HEK293 (cell line): Measurements from ENCODE around the gene KLLN.
"Not testable (repeated sequence)": the region's sequence is repeated elsewhere in the genome, so short reads cannot be mapped to it uniquely, and the experiment has no call there.

Source experiments
- ZBTB20 ChIP-seq: fragments of 450-650 bp; formaldehyde crosslinking; IDR thresholded peaks from 2 replicates; pipeline ENCODE4 v1.5.1; 2016; ENCODE audit warnings: missing biosample characterization, missing genetic modification characterization
- TF ChIP-seq, protein P1 (sequence below): sonication (generic); formaldehyde crosslinking; IDR thresholded peaks from 2 replicates; pipeline ENCODE4 v1.8.1; 2022; ENCODE audit warnings: mild to moderate bottlenecking, moderate library complexity, missing genetic modification reagents

DNA sequence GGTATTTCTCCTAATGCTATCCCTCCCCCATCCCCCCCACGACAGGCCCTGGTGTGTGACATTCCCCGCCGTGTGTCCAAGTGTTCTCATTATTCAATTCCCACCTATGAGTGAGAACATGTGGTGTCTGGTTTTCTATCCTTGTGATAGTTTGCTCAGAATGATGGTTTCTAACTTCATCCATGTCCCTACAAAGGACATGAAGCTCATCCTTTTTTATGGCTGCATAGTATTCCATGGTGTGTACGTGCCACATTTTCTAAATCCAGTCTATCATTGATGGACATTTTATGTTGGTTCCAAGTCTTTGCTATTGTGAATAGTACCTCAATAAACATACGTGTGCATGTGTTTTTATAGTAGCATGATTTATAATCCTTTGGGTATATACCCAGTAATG lies 8.1 kb downstream of the KLLN start:
- TF ChIP-seq, protein P1, sequence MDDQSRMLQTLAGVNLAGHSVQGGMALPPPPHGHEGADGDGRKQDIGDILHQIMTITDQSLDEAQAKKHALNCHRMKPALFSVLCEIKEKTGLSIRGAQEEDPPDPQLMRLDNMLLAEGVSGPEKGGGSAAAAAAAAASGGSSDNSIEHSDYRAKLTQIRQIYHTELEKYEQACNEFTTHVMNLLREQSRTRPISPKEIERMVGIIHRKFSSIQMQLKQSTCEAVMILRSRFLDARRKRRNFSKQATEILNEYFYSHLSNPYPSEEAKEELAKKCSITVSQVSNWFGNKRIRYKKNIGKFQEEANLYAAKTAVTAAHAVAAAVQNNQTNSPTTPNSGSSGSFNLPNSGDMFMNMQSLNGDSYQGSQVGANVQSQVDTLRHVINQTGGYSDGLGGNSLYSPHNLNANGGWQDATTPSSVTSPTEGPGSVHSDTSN = not testable (repeated sequence)
- not testable (repeated sequence) for TF ChIP-seq ZBTB20
